ENCODE data around the gene DBH. TPM values are rescaled to one million over a fixed set of nuclear protein-coding genes. Genes with fewer than 3 reads are reported as not detected.

DBH gene
- total RNA-seq, 1 experiment from 2014 or later = not detected

DNA sequence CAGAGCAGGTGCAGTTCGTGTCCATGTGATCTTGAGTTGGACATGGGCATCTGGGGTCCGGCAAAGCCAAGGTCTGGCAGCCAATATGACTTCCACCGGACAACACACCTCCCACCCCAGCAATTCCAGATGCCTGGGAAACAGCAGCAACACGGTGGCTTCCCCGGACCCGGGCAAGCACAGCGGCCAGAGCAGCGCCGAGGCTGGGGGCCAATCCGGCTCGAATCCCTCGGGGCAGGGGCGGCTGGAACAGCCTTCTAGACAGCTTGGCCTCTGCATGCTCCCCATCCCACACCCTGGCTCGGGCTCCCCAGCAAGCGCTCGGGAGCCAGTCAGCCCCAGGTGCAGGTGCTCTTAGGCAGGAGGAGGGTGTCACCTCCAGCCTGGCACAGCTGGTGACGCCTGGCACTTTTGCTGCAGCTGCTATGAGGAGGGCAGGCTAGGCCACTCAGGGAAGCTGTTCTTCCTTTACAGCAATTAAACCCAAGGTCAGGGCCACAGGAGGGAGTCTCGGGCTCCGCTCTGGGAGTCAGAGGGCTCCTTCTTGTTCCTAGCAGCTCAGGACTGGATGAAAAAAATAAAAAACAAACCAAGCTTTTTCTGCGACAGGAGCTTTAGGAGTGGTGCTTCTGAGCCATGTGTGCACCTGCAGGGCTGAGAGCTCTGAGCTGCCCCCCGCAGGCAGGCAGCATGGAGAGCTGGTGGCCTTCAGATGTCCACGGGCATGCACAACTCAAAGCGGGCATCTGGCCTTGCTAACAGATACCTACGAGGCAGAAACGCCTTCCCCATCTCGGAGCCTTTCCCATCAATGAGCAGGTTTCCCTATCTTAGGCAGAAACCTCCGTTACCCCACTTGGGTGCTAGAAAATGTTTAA, 28.2 kb downstream of the DBH start:
- BruUV-seq (replicated peaks) = no TSS peak
- Histone ChIP-seq H3K9me3 (ENCODE audit: low read depth, low read length, poor library complexity, severe bottlenecking) (no peaks in the 10 kb centered on the region), H3K4me1 (ENCODE audit: insufficient read depth, low read length, poor library complexity, severe bottlenecking) (peaks cover 3% of the 10 kb centered on the region), H3K4me3 (ENCODE audit: low read depth, low read length, poor library complexity, severe bottlenecking) (no peak overlapping the region), H3K36me3 (ENCODE audit: insufficient read depth, low read length, poor library complexity, severe bottlenecking) (no peaks in the 10 kb centered on the region), H3K27ac (ENCODE audit: low read depth, low read length, poor library complexity, severe bottlenecking) (no peak overlapping the region), H3K27me3 (replicated peaks; ENCODE audit: insufficient read depth, low read depth, low read length, poor library complexity) (no peaks in the 10 kb centered on the region)
- ChIA-PET CTCF (no interaction called here), POLR2A (ENCODE audit: low non-redundant PET) (no interaction called here)
- intact Hi-C loops (cut with micrococcal nuclease; ENCODE audit: unreplicated experiment) = no loop called here
- no peak for TF ChIP-seq EZH2 (IDR thresholded peaks at IDR 0.05; ENCODE audit: borderline replicate concordance, low read depth, low read length, poor library complexity, severe bottlenecking)
- TF ChIP-seq, protein P1, sequence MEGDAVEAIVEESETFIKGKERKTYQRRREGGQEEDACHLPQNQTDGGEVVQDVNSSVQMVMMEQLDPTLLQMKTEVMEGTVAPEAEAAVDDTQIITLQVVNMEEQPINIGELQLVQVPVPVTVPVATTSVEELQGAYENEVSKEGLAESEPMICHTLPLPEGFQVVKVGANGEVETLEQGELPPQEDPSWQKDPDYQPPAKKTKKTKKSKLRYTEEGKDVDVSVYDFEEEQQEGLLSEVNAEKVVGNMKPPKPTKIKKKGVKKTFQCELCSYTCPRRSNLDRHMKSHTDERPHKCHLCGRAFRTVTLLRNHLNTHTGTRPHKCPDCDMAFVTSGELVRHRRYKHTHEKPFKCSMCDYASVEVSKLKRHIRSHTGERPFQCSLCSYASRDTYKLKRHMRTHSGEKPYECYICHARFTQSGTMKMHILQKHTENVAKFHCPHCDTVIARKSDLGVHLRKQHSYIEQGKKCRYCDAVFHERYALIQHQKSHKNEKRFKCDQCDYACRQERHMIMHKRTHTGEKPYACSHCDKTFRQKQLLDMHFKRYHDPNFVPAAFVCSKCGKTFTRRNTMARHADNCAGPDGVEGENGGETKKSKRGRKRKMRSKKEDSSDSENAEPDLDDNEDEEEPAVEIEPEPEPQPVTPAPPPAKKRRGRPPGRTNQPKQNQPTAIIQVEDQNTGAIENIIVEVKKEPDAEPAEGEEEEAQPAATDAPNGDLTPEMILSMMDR (conservative IDR thresholded peaks at IDR 0.05; ENCODE audit: low read depth, low read length) = peak; percentile 29; the same call in 1 of the 2 replicates
- no peak for DNase-seq (ENCODE audit: low spot score)

DNA sequence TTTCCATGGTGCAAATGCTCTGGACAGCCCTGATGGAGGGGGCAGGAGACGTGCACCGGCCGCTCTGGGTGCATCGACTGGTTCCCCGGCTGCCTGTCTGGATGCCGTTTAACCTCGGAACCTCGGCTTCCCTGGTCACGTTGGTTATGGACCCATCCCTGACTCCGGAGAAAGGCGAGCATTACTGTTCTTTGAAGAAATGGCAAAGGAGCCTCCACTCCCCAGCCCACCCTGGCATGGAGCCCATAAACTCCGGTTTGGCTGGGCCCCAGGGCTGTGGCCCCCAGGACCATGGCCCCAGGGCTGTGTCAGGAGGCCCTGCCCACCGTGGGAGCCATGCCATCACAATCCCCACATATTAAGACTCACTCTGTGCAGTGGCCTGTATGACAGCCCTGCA, 28.9 kb downstream of the DBH start:
- intact Hi-C loops (cut with micrococcal nuclease; ENCODE audit: unreplicated experiment) = no loop called here
- Histone ChIP-seq H3K27me3 (replicated peaks; ENCODE audit: insufficient read depth, low read depth, low read length, poor library complexity) (no peaks in the 10 kb centered on the region), H3K4me3 (ENCODE audit: low read depth, low read length, poor library complexity, severe bottlenecking) (no peak overlapping the region), H3K27ac (ENCODE audit: low read depth, low read length, poor library complexity, severe bottlenecking) (no peak overlapping the region), H3K36me3 (ENCODE audit: insufficient read depth, low read length, poor library complexity, severe bottlenecking) (no peaks in the 10 kb centered on the region), H3K9me3 (ENCODE audit: low read depth, low read length, poor library complexity, severe bottlenecking) (no peaks in the 10 kb centered on the region), H3K4me1 (ENCODE audit: insufficient read depth, low read length, poor library complexity, severe bottlenecking) (no peaks in the 10 kb centered on the region)
- BruUV-seq (replicated peaks) = no TSS peak
- DNase-seq (ENCODE audit: low spot score) = no peak
- no peak for TF ChIP-seq EZH2 (IDR thresholded peaks at IDR 0.05; ENCODE audit: borderline replicate concordance, low read depth, low read length, poor library complexity, severe bottlenecking)
- TF ChIP-seq, protein P1 (conservative IDR thresholded peaks at IDR 0.05; ENCODE audit: low read depth, low read length) = no peak
- CTCF ChIA-PET = no interaction called here
- POLR2A ChIA-PET (ENCODE audit: low non-redundant PET) = no interaction called here

DNA sequence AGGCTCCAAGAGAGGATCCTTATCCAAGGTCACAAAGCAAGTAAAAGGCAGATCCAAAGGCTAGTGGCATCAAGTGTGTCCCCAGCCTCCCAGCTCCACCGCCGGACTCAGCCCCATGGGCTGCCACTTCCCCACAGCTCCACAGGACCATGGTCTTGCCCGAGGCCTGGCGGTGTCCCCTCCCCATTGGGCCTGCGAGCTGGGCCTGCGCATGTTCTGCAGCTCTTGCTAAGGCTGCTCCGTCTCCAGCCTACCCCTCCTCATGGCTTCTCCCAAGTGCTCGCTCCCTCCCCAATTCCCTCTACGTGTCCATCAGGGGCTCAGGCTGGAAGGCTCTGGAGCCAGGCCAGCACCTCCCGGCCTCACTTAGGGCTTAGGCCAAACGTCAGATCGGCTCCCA, 29.4 kb downstream of the DBH start:
- POLR2A ChIA-PET (ENCODE audit: low non-redundant PET) = no interaction called here
- H3K4me3 ChIP-seq (ENCODE audit: low read depth, low read length, poor library complexity, severe bottlenecking) = no peak overlapping the region
- H3K27me3 ChIP-seq (replicated peaks; ENCODE audit: insufficient read depth, low read depth, low read length, poor library complexity) = no peaks in the 10 kb centered on the region
- CTCF ChIA-PET = no interaction called here
- no peaks in the 10 kb centered on the region for H3K9me3 ChIP-seq (ENCODE audit: low read depth, low read length, poor library complexity, severe bottlenecking)
- no peak overlapping the region for H3K27ac ChIP-seq (ENCODE audit: low read depth, low read length, poor library complexity, severe bottlenecking)
- no peaks in the 10 kb centered on the region for H3K4me1 ChIP-seq (ENCODE audit: insufficient read depth, low read length, poor library complexity, severe bottlenecking)
- H3K36me3 ChIP-seq (ENCODE audit: insufficient read depth, low read length, poor library complexity, severe bottlenecking) = no peaks in the 10 kb centered on the region
- DNase-seq (ENCODE audit: low spot score) = no peak
- intact Hi-C loops (cut with micrococcal nuclease; ENCODE audit: unreplicated experiment) = no loop called here
- BruUV-seq (replicated peaks) = no TSS peak
- TF ChIP-seq EZH2 (IDR thresholded peaks at IDR 0.05; ENCODE audit: borderline replicate concordance, low read depth, low read length, poor library complexity, severe bottlenecking) = no peak
- TF ChIP-seq, protein P1 (conservative IDR thresholded peaks at IDR 0.05; ENCODE audit: low read depth, low read length) = no peak
